ENCODE data around the gene VPS35.
"Not testable (repeated sequence)": the region's sequence is repeated elsewhere in the genome, so short reads cannot be mapped to it uniquely, and the experiment has no call there.

Gene VPS35

GRCh38 chr16:46690281-46691178, 1.6 kb upstream of the VPS35 start:
- no peak for DNase-seq (ENCODE audit: low read depth)
- TF ChIP-seq CTCF (IDR thresholded peaks at IDR 0.05; ENCODE audit: control insufficient read depth, insufficient read depth, low read depth, low read length, missing control alignments) = no peak
- peak overlapping the region; percentile 92 for H3K4me3 ChIP-seq (ENCODE audit: control insufficient read depth, low read depth, low read length)

- TF ChIP-seq CTCF (IDR thresholded peaks at IDR 0.05; ENCODE audit: control insufficient read depth, insufficient read depth, low read depth, low read length, missing control alignments) = peak; percentile 68
- H3K4me3 ChIP-seq (ENCODE audit: control insufficient read depth, low read depth, low read length) = peak within 1 kb of the TSS; percentile 92
- DNase-seq (ENCODE audit: low read depth) = peak; percentile 82
These were observed 645 bp upstream of the VPS35 start, which contains the start of gene ORC6 for GRCh38 chr16:46689365-46690280. Gene ORC6, plus strand, starts transcription at chr16:46689659. Its CDS starts 47 bp downstream, at chr16:46689706.

- TF ChIP-seq CTCF (IDR thresholded peaks at IDR 0.05; ENCODE audit: control insufficient read depth, insufficient read depth, low read depth, low read length, missing control alignments) = no peak
- DNase-seq (ENCODE audit: low read depth) = no peak
- H3K4me3 ChIP-seq (ENCODE audit: control insufficient read depth, low read depth, low read length) = peak overlapping the region; percentile 92
These were observed 801 bp downstream of the VPS35 start for GRCh38 chr16:46688101-46688653.

- no peak for TF ChIP-seq CTCF (IDR thresholded peaks at IDR 0.05; ENCODE audit: control insufficient read depth, insufficient read depth, low read depth, low read length, missing control alignments)
- DNase-seq (ENCODE audit: low read depth) = no peak
- no peak overlapping the region; the same call in none of the 2 replicates for H3K4me3 ChIP-seq (ENCODE audit: control insufficient read depth, low read depth, low read length)
These were observed 1.5 kb downstream of the VPS35 start for GRCh38 chr16:46687486-46687885.

- no peak overlapping the region for H3K4me3 ChIP-seq (ENCODE audit: control insufficient read depth, low read depth, low read length)
- no peak for DNase-seq (ENCODE audit: low read depth)
These were observed 2.0 kb downstream of the VPS35 start for GRCh38 chr16:46686815-46687473.

GRCh38 chr16:46681867-46682266, 7.1 kb downstream of the VPS35 start:
- DNase-seq (ENCODE audit: low read depth); H3K4me3 ChIP-seq (ENCODE audit: control insufficient read depth, low read depth, low read length): not testable (repeated sequence)

More at GRCh38 chr16:46686815-46687473, 2.0 kb downstream of the VPS35 start:
- TF ChIP-seq CTCF (IDR thresholded peaks at IDR 0.05; ENCODE audit: control insufficient read depth, insufficient read depth, low read depth, low read length, missing control alignments) = no peak

GRCh38 chr16:46677943-46678342, 11.0 kb downstream of the VPS35 start:
- not testable (repeated sequence) for H3K4me3 ChIP-seq (ENCODE audit: control insufficient read depth, low read depth, low read length); DNase-seq (ENCODE audit: low read depth)

Measured in AG09309 (cell line).